Measurements from ENCODE around the gene SPAG6. TPM values are rescaled to one million over a fixed set of nuclear protein-coding genes. Genes with fewer than 3 reads are reported as not detected.

Gene SPAG6
- total and polyA plus RNA-seq, 2 donors (not counting 1 experiment from before 2014, with no cell fraction given), result not detected

- Histone ChIP-seq H3K4me1 (ENCODE audit: control insufficient read depth, extremely low read depth, insufficient read depth, low read length) (peaks cover 4% of the 10 kb centered on the region), H3K27ac (ENCODE audit: insufficient read depth, low read length) (no peak overlapping the region), H3K4me2 (ENCODE audit: extremely low read depth, insufficient read depth, low read length) (no peak overlapping the region), H3K9me3 (ENCODE audit: control insufficient read depth, insufficient read depth, low read depth, low read length) (no peaks in the 10 kb centered on the region), H4K20me1 (ENCODE audit: control insufficient read depth, extremely low read depth, insufficient read depth, low read length) (no peaks in the 10 kb centered on the region), H3K4me3 (replicated peaks in 1 of 4; ENCODE audit: control extremely low read depth in 1 of 4, insufficient read depth in 1 of 4, low read depth in 3 of 4, low read length in 4 of 4) (no peak overlapping the region), H3K9ac (ENCODE audit: insufficient read depth, low read length) (no peak overlapping the region), H3K27me3 (ENCODE audit: control insufficient read depth, insufficient read depth, low read length) (peaks cover 48% of the 10 kb centered on the region), H2AFZ (ENCODE audit: low read length) (no peak overlapping the region), H3K36me3 (ENCODE audit: control insufficient read depth, insufficient read depth, low read length) (no peaks in the 10 kb centered on the region), H3K79me2 (ENCODE audit: control insufficient read depth, insufficient read depth, low read length) (no peaks in the 10 kb centered on the region)
- DNase-seq (ENCODE audit: low read depth in 2 of 2), result no peak
- TF ChIP-seq CTCF (conservative IDR thresholded peaks at IDR 0.05 in 1 of 2, IDR thresholded peaks at IDR 0.05 in 1 of 2; ENCODE audit: low read depth in 1 of 2, low read length in 2 of 2) (no peak), EZH2 (IDR thresholded peaks at IDR 0.05; ENCODE audit: low read length, missing control alignments) (peak; percentile 93)
These were observed 455 bp upstream of the SPAG6 start for GRCh38 chr10:22344781-22345300.

- no peak for TF ChIP-seq CTCF (conservative IDR thresholded peaks at IDR 0.05 in 1 of 2, IDR thresholded peaks at IDR 0.05 in 1 of 2; ENCODE audit: low read depth in 1 of 2, low read length in 2 of 2)
- no peak for TF ChIP-seq EZH2 (IDR thresholded peaks at IDR 0.05; ENCODE audit: low read length, missing control alignments)
- no peak overlapping the region for H3K27ac ChIP-seq (ENCODE audit: insufficient read depth, low read length)
- peaks cover 2% of the 10 kb centered on the region for H3K4me1 ChIP-seq (ENCODE audit: control insufficient read depth, extremely low read depth, insufficient read depth, low read length)
- H3K27me3 ChIP-seq (ENCODE audit: control insufficient read depth, insufficient read depth, low read length), result peaks cover 48% of the 10 kb centered on the region
- no peak overlapping the region for H3K9ac ChIP-seq (ENCODE audit: insufficient read depth, low read length)
- no peak for DNase-seq (ENCODE audit: low read depth in 2 of 2)
- H3K4me2 ChIP-seq (ENCODE audit: extremely low read depth, insufficient read depth, low read length), result no peak overlapping the region
- no peak overlapping the region for H3K4me3 ChIP-seq (replicated peaks in 1 of 4; ENCODE audit: control extremely low read depth in 1 of 4, insufficient read depth in 1 of 4, low read depth in 3 of 4, low read length in 4 of 4)
- H2AFZ ChIP-seq (ENCODE audit: low read length), result no peak overlapping the region
- no peaks in the 10 kb centered on the region for H3K36me3 ChIP-seq (ENCODE audit: control insufficient read depth, insufficient read depth, low read length)
- no peaks in the 10 kb centered on the region for H3K9me3 ChIP-seq (ENCODE audit: control insufficient read depth, insufficient read depth, low read depth, low read length)
- no peaks in the 10 kb centered on the region for H3K79me2 ChIP-seq (ENCODE audit: control insufficient read depth, insufficient read depth, low read length)
- no peaks in the 10 kb centered on the region for H4K20me1 ChIP-seq (ENCODE audit: control insufficient read depth, extremely low read depth, insufficient read depth, low read length)
These were observed 883 bp downstream of the SPAG6 start for GRCh38 chr10:22346096-22346661.

GRCh38 chr10:22349755-22350154, 4.5 kb downstream of the SPAG6 start:
- Histone ChIP-seq H3K36me3 (ENCODE audit: control insufficient read depth, insufficient read depth, low read length) (no peaks in the 10 kb centered on the region), H3K27me3 (ENCODE audit: control insufficient read depth, insufficient read depth, low read length) (peaks cover 23% of the 10 kb centered on the region), H3K4me2 (ENCODE audit: extremely low read depth, insufficient read depth, low read length) (no peak overlapping the region), H2AFZ (ENCODE audit: low read length) (no peak overlapping the region), H3K9ac (ENCODE audit: insufficient read depth, low read length) (no peak overlapping the region), H3K79me2 (ENCODE audit: control insufficient read depth, insufficient read depth, low read length) (no peaks in the 10 kb centered on the region), H3K4me1 (ENCODE audit: control insufficient read depth, extremely low read depth, insufficient read depth, low read length) (no peaks in the 10 kb centered on the region), H4K20me1 (ENCODE audit: control insufficient read depth, extremely low read depth, insufficient read depth, low read length) (no peaks in the 10 kb centered on the region), H3K4me3 (replicated peaks in 1 of 4; ENCODE audit: control extremely low read depth in 1 of 4, insufficient read depth in 1 of 4, low read depth in 3 of 4, low read length in 4 of 4) (no peak overlapping the region), H3K27ac (ENCODE audit: insufficient read depth, low read length) (no peak overlapping the region), H3K9me3 (ENCODE audit: control insufficient read depth, insufficient read depth, low read depth, low read length) (no peaks in the 10 kb centered on the region)
- no peak for TF ChIP-seq CTCF (conservative IDR thresholded peaks at IDR 0.05 in 1 of 2, IDR thresholded peaks at IDR 0.05 in 1 of 2; ENCODE audit: low read depth in 1 of 2, low read length in 2 of 2)
- no peak for TF ChIP-seq EZH2 (IDR thresholded peaks at IDR 0.05; ENCODE audit: low read length, missing control alignments)
- no peak for DNase-seq (ENCODE audit: low read depth in 2 of 2)
